Liver (tissue), 9 donors: Measurements from ENCODE around the gene RNF144A. TPM values are rescaled to one million over a fixed set of nuclear protein-coding genes. Genes with fewer than 3 reads are reported as not detected.

ENCODE experiments used
- DNase-seq: peaks from one replicate; pipeline ENCODE4 v3.0.0-alpha.2; 2017; ENCODE audit warnings: low spot score
- H3K27ac ChIP-seq, 2 donors: one replicate each; pipeline ENCODE4 v1.7.0; 2013; ENCODE audit warnings: inconsistent platforms in 2 of 2, low read length in 2 of 2, control low read depth in 1 of 2, low read depth in 1 of 2, mild to moderate bottlenecking in 1 of 2
- H3K27me3 ChIP-seq, 4 donors: one replicate each; pipeline versions ENCODE4 v1.6.1 to v1.7.0; 2013; ENCODE audit warnings: low read length in 3 of 4, inconsistent platforms in 1 of 4, mild to moderate bottlenecking in 1 of 4, moderate library complexity in 1 of 4; ENCODE audit not compliant: control insufficient read depth in 4 of 4, insufficient read depth in 4 of 4
- H3K36me3 ChIP-seq, 4 donors: one replicate each; pipeline versions ENCODE4 v1.6.1 to v1.7.0; 2013; ENCODE audit warnings: low read length in 3 of 4, mild to moderate bottlenecking in 3 of 4, low read depth in 1 of 4, moderate library complexity in 1 of 4; ENCODE audit not compliant: control insufficient read depth in 4 of 4, insufficient read depth in 3 of 4
- H3K4me1 ChIP-seq, 4 donors: one replicate each; pipeline versions ENCODE4 v1.6.1 to v1.7.0; 2013; ENCODE audit warnings: low read length in 3 of 4, mild to moderate bottlenecking in 3 of 4, moderate library complexity in 1 of 4; ENCODE audit not compliant: control insufficient read depth in 4 of 4, insufficient read depth in 4 of 4
- H3K4me3 ChIP-seq, 3 donors: one replicate each; pipeline versions ENCODE4 v1.6.1 to v1.7.0; 2013; ENCODE audit warnings: low read length in 3 of 3, control low read depth in 1 of 3, low read depth in 1 of 3, mild to moderate bottlenecking in 1 of 3
- H3K9ac ChIP-seq, 2 donors: one replicate each; pipeline ENCODE4 v1.7.0; 2013; ENCODE audit warnings: low read length in 2 of 2, mild to moderate bottlenecking in 2 of 2, moderate library complexity in 2 of 2, control low read depth in 1 of 2, low read depth in 1 of 2
- H3K9me3 ChIP-seq, 4 donors: one replicate each; pipeline versions ENCODE4 v1.6.1 to v1.7.0; 2013; ENCODE audit warnings: low read length in 3 of 4; ENCODE audit not compliant: control insufficient read depth in 4 of 4
- ATF3 ChIP-seq: IDR thresholded peaks from 2 replicates; pipeline ENCODE4 v1.6.1; 2016; ENCODE audit warnings: antibody characterized with exemption
- EGR1 ChIP-seq, 2 donors: IDR thresholded peaks; 2 replicates each; pipeline ENCODE4 v1.6.1; 2016 to 2018; ENCODE audit warnings: antibody characterized with exemption in 2 of 2, low read depth in 2 of 2
- FOXA2 ChIP-seq: IDR thresholded peaks from 2 replicates; pipeline ENCODE4 v1.6.1; 2016; ENCODE audit warnings: antibody characterized with exemption
- GABPA ChIP-seq, 2 donors: IDR thresholded peaks in 1 of 2; conservative IDR thresholded peaks in 1 of 2; 2 replicates each; pipeline ENCODE4 v1.6.1; 2016; ENCODE audit warnings: antibody characterized with exemption in 2 of 2, mild to moderate bottlenecking in 1 of 2, moderate library complexity in 1 of 2
- HNF4A ChIP-seq, 2 donors: conservative IDR thresholded peaks; 2 replicates each; pipeline ENCODE4 v1.6.1; 2016; ENCODE audit warnings: antibody characterized with exemption in 2 of 2, mild to moderate bottlenecking in 2 of 2
- HNF4G ChIP-seq: IDR thresholded peaks from 2 replicates; pipeline ENCODE4 v1.6.1; 2016; ENCODE audit warnings: antibody characterized with exemption
- MAX ChIP-seq: IDR thresholded peaks from 2 replicates; pipeline ENCODE4 v1.6.1; 2016; ENCODE audit warnings: antibody characterized with exemption
- NR2F2 ChIP-seq: IDR thresholded peaks from 2 replicates; pipeline ENCODE4 v1.6.1; 2016; ENCODE audit warnings: antibody characterized with exemption
- RAD21 ChIP-seq, 2 donors: IDR thresholded peaks; 2 replicates each; pipeline ENCODE4 v1.6.1; 2016; ENCODE audit warnings: antibody characterized with exemption in 2 of 2, mild to moderate bottlenecking in 2 of 2
- REST ChIP-seq: IDR thresholded peaks from 2 replicates; pipeline ENCODE4 v1.6.1; 2016; ENCODE audit warnings: antibody characterized with exemption, mild to moderate bottlenecking
- RXRA ChIP-seq, 2 donors: IDR thresholded peaks; 2 replicates each; pipeline ENCODE4 v1.6.1; 2017 to 2018; ENCODE audit warnings: antibody characterized with exemption in 2 of 2, mild to moderate bottlenecking in 1 of 2
- SP1 ChIP-seq: IDR thresholded peaks from 2 replicates; pipeline ENCODE4 v1.6.1; 2018; ENCODE audit warnings: antibody characterized with exemption, mild to moderate bottlenecking
- TAF1 ChIP-seq: conservative IDR thresholded peaks from 2 replicates; pipeline ENCODE4 v1.6.1; 2016; ENCODE audit warnings: antibody characterized with exemption, mild to moderate bottlenecking
- YY1 ChIP-seq: IDR thresholded peaks from 2 replicates; pipeline ENCODE4 v1.6.1; 2016; ENCODE audit warnings: antibody characterized with exemption, mild to moderate bottlenecking
- WGBS: extraction: QIAGEN DNeasy Blood & Tissue Kit; methylation state at CpG from one replicate; pipeline ENCODE4 v1.1.7; 2013; 5-methylcytosine and 5-hydroxymethylcytosine counted together
- polyA plus RNA-seq, 2 donors: library from polyadenylated mRNA; stranded (reverse) in 1 of 2; unstranded in 1 of 2; fragments of 200-250 nt in 1 of 2; fragments of >200 nt in 1 of 2; fragmentation: Nextera tagmentation in 1 of 2; extraction: Ambion mirVana in 1 of 2; gene quantifications; one replicate each; pipeline versions ENCODE4 v1.2.1 to v1.2.3, GENCODE V29; 2013 to 2015
- total RNA-seq, 2 donors: library from RNA; depleted of rRNA; stranded (reverse); fragments of >200 nt; gene quantifications; one replicate each; pipeline ENCODE4 v1.2.3, GENCODE V29; 2014
- donor health status: healthy.
- donor health status: healthy.
- donor health status: healthy.
- donor health status: healthy.
- donor health status: healthy.

The RNF144A gene
- total and polyA plus RNA-seq, 4 donors, result 1.0 to 10.4 (median 2.3) TPM

- H3K4me3 ChIP-seq, result no peak overlapping the region
- DNase-seq, result no peak
- H3K27ac ChIP-seq, result no peak overlapping the region
- H3K36me3 ChIP-seq, result no peaks in the 10 kb centered on the region
- H3K27me3 ChIP-seq, result no peaks in the 10 kb centered on the region
- H3K4me1 ChIP-seq, result no peaks in the 10 kb centered on the region
- H3K9me3 ChIP-seq, result no peaks in the 10 kb centered on the region
- WGBS, result 98% methylated on average over 6 of the region's 6 CpGs
- no peak overlapping the region for H3K9ac ChIP-seq
- TF ChIP-seq RAD21 (IDR thresholded peaks at IDR 0.05), result no peak
Observed at GRCh38 chr2:7020059-7020458, 102.8 kb downstream of the RNF144A start.

GRCh38 chr2:7020468-7020867 is 103.3 kb downstream of the RNF144A start:
- Histone ChIP-seq H3K9ac (no peak overlapping the region), H3K9me3 (no peaks in the 10 kb centered on the region), H3K36me3 (no peaks in the 10 kb centered on the region), H3K4me1 (no peaks in the 10 kb centered on the region), H3K4me3 (no peak overlapping the region), H3K27ac (no peak overlapping the region), H3K27me3 (no peaks in the 10 kb centered on the region)
- DNase-seq, result no peak
- TF ChIP-seq GABPA (IDR thresholded peaks at IDR 0.05 in 1 of 2, conservative IDR thresholded peaks at IDR 0.05 in 1 of 2) (no peak), MAX (no peak), TAF1 (no peak), YY1 (no peak), ATF3 (no peak), SP1 (no peak), RAD21 (IDR thresholded peaks at IDR 0.05) (no peak), RXRA (IDR thresholded peaks at IDR 0.05) (no peak), HNF4G (no peak), NR2F2 (no peak), HNF4A (conservative IDR thresholded peaks at IDR 0.05) (no peak), EGR1 (IDR thresholded peaks at IDR 0.05; ENCODE audit: low read depth in 2 of 2) (no peak), FOXA2 (no peak), REST (no peak)
- whole genome bisulfite sequencing, result 97% methylated on average over 8 of the region's 8 CpGs

- no peak overlapping the region for H3K4me3 ChIP-seq
- H3K4me1 ChIP-seq, result no peaks in the 10 kb centered on the region
- DNase-seq, result no peak
- WGBS, result 91% methylated on average over 11 of the region's 11 CpGs
- H3K36me3 ChIP-seq, result no peaks in the 10 kb centered on the region
- H3K9me3 ChIP-seq, result no peaks in the 10 kb centered on the region
- H3K27ac ChIP-seq, result no peak overlapping the region
- no peak overlapping the region for H3K9ac ChIP-seq
- no peaks in the 10 kb centered on the region for H3K27me3 ChIP-seq
- TF ChIP-seq REST, result no peak
Observed at GRCh38 chr2:7020939-7021470, 103.8 kb downstream of the RNF144A start.
